ACC112 (cell line): ENCODE measurements around the gene PAX5.

Source experiments
- H2AFZ ChIP-seq: fragments of 200-600 bp; sonication (generic); one replicate; pipeline ENCODE4 v1.6.0; 2017; ENCODE audit warnings: antibody characterized with exemption, low read length; ENCODE audit not compliant: unreplicated experiment
- H3K27ac ChIP-seq: fragments of 200-600 bp; sonication (generic); 2 replicates; pipeline ENCODE4 v1.5.1; 2014; ENCODE audit warnings: low read depth, mild to moderate bottlenecking, antibody characterized with exemption, low read length, moderate library complexity
- H3K27me3 ChIP-seq: fragments of 200-600 bp; sonication (generic); 2 replicates; pipeline ENCODE4 v1.6.1; 2014; ENCODE audit warnings: mild to moderate bottlenecking, antibody characterized with exemption, low read length, moderate library complexity, mixed read lengths; ENCODE audit not compliant: insufficient read depth
- H3K36me3 ChIP-seq: fragments of 200-600 bp; sonication (generic); 2 replicates; pipeline ENCODE4 v1.6.1; 2016; ENCODE audit warnings: mild to moderate bottlenecking, antibody characterized with exemption, low read length, moderate library complexity, mixed read lengths; ENCODE audit not compliant: insufficient read depth
- H3K4me1 ChIP-seq: fragments of 200-600 bp; sonication (generic); one replicate; pipeline ENCODE4 v1.6.1; 2016; ENCODE audit warnings: low read length, mixed read lengths; ENCODE audit not compliant: insufficient read depth, unreplicated experiment, control insufficient read depth
- H3K4me3 ChIP-seq: fragments of 200-600 bp; sonication (generic); 2 replicates; pipeline ENCODE4 v1.5.1; 2014; ENCODE audit warnings: mild to moderate bottlenecking, low read depth, low read length
- H3K79me2 ChIP-seq: fragments of 200-600 bp; sonication (generic); one replicate; pipeline ENCODE4 v1.6.0; 2016; ENCODE audit warnings: low read length; ENCODE audit not compliant: control insufficient read depth, unreplicated experiment, insufficient read depth

Gene PAX5

GRCh38 chr9:36858805-36859375, 175.2 kb downstream of the PAX5 start:
- H3K79me2 ChIP-seq, result no peaks in the 10 kb centered on the region
- H3K36me3 ChIP-seq, result no peaks in the 10 kb centered on the region
- peaks cover 81% of the 10 kb centered on the region for H3K27me3 ChIP-seq

GRCh38 chr9:36855448-36856315, 178.4 kb downstream of the PAX5 start:
- no peak overlapping the region for H3K4me3 ChIP-seq
- H3K79me2 ChIP-seq, result no peaks in the 10 kb centered on the region
- H3K36me3 ChIP-seq, result no peaks in the 10 kb centered on the region
- H3K4me1 ChIP-seq, result no peaks in the 10 kb centered on the region
- no peak overlapping the region for H2AFZ ChIP-seq
- H3K27me3 ChIP-seq, result peaks cover 92% of the 10 kb centered on the region
- no peak overlapping the region for H3K27ac ChIP-seq

More at GRCh38 chr9:36858805-36859375, 175.2 kb downstream of the PAX5 start:
- no peak overlapping the region for H2AFZ ChIP-seq
- no peak overlapping the region for H3K27ac ChIP-seq
- H3K4me3 ChIP-seq, result no peak overlapping the region
- no peaks in the 10 kb centered on the region for H3K4me1 ChIP-seq

- H3K79me2 ChIP-seq, result no peaks in the 10 kb centered on the region
- no peak overlapping the region for H2AFZ ChIP-seq
- H3K27ac ChIP-seq, result no peak overlapping the region
- no peak overlapping the region for H3K4me3 ChIP-seq
- no peaks in the 10 kb centered on the region for H3K4me1 ChIP-seq
- peaks cover 95% of the 10 kb centered on the region for H3K27me3 ChIP-seq
- no peaks in the 10 kb centered on the region for H3K36me3 ChIP-seq
Observed at GRCh38 chr9:36854751-36855150, 179.3 kb downstream of the PAX5 start.

GRCh38 chr9:36854034-36854433, 180.0 kb downstream of the PAX5 start:
- Histone ChIP-seq H3K27ac (no peak overlapping the region), H3K79me2 (no peaks in the 10 kb centered on the region), H2AFZ (no peak overlapping the region), H3K4me3 (no peak overlapping the region), H3K4me1 (no peaks in the 10 kb centered on the region), H3K27me3 (peaks cover 96% of the 10 kb centered on the region), H3K36me3 (no peaks in the 10 kb centered on the region)

- Histone ChIP-seq H2AFZ (no peak overlapping the region), H3K27me3 (peaks cover 96% of the 10 kb centered on the region), H3K4me3 (no peak overlapping the region), H3K27ac (no peak overlapping the region), H3K4me1 (no peaks in the 10 kb centered on the region), H3K36me3 (no peaks in the 10 kb centered on the region), H3K79me2 (no peaks in the 10 kb centered on the region)
Observed at GRCh38 chr9:36853233-36853632, 180.8 kb downstream of the PAX5 start.

GRCh38 chr9:36849943-36850342, 184.1 kb downstream of the PAX5 start:
- Histone ChIP-seq H3K27ac (no peak overlapping the region), H3K4me3 (no peak overlapping the region), H3K27me3 (peaks cover 100% of the 10 kb centered on the region), H3K79me2 (no peaks in the 10 kb centered on the region), H3K4me1 (no peaks in the 10 kb centered on the region), H2AFZ (no peak overlapping the region), H3K36me3 (no peaks in the 10 kb centered on the region)

- Histone ChIP-seq H3K36me3 (no peaks in the 10 kb centered on the region), H3K79me2 (no peaks in the 10 kb centered on the region), H2AFZ (no peak overlapping the region), H3K4me3 (no peak overlapping the region), H3K27me3 (peaks cover 100% of the 10 kb centered on the region), H3K4me1 (no peaks in the 10 kb centered on the region), H3K27ac (no peak overlapping the region)
Observed at GRCh38 chr9:36848946-36849345, 185.1 kb downstream of the PAX5 start.

GRCh38 chr9:36847781-36848673, 186.0 kb downstream of the PAX5 start:
- Histone ChIP-seq H2AFZ (no peak overlapping the region), H3K27ac (no peak overlapping the region), H3K4me1 (no peaks in the 10 kb centered on the region), H3K27me3 (peaks cover 99% of the 10 kb centered on the region), H3K79me2 (no peaks in the 10 kb centered on the region), H3K4me3 (no peak overlapping the region), H3K36me3 (no peaks in the 10 kb centered on the region)

- Histone ChIP-seq H3K4me1 (no peaks in the 10 kb centered on the region), H3K36me3 (no peaks in the 10 kb centered on the region), H3K79me2 (no peaks in the 10 kb centered on the region), H3K27me3 (peaks cover 97% of the 10 kb centered on the region), H3K4me3 (no peak overlapping the region), H3K27ac (no peak overlapping the region), H2AFZ (no peak overlapping the region)
Observed at GRCh38 chr9:36846621-36847020, 187.4 kb downstream of the PAX5 start.

- Histone ChIP-seq H3K27me3 (peaks cover 97% of the 10 kb centered on the region), H3K4me1 (no peaks in the 10 kb centered on the region), H3K27ac (no peak overlapping the region), H3K79me2 (no peaks in the 10 kb centered on the region), H3K36me3 (no peaks in the 10 kb centered on the region), H2AFZ (no peak overlapping the region), H3K4me3 (no peak overlapping the region)
Observed at GRCh38 chr9:36845844-36846243, 188.2 kb downstream of the PAX5 start.
